Activated CD4-positive, alpha-beta T cell treated with anti-CD3 and anti-CD28 coated beads, Interleukin-2, amount 50 U/mL, for 24 hours (primary cell): ENCODE results near the gene RCCD1.

Experiments used
- DNase-seq, 2 donors: peaks; one replicate each; pipeline ENCODE4 v3.0.0-alpha.2; 2020; ENCODE audit warnings: low read depth in 1 of 2, low spot score in 1 of 2

Gene RCCD1

DNA sequence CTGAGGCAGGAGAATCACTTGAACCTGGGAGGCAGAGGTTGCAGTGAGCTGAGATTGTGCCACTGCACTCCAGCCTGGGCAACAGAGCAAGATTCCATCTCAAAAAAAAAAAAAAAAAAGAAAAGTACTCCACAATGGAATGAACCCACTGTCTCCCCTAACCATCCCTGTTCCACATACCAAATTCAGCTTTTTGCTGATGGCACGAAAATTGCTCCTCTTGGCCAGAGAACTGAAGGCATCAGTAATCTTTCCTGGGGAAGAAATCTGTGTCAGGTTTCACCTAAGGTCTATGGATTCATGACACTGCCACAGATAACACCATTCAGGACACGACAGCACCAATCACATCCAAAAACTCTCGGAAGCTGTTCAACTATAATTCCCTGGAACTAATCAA is 46.5 kb downstream of the RCCD1 start:
- no peak for DNase-seq

DNA sequence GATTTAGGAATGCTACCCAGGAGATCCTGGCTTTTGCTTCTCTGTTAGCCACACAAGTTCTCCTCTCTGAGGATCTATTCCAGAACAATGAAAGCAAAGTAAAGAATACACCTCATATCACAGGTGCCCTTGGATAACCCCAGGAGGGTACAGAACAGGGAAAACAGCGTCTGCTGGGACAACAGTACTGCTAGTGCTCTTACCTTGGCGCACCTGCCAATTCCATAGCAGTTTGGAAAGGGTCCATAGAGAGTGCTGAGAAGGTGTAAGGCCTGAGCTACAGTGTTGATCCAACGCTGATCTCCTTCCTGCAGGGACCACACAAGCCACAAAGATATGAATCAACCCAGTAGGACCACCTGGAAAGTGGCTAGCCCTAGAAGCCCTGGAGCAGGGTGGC is 52.6 kb downstream of the RCCD1 start:
- no peak for DNase-seq
